Dendritic cell treated with granulocyte-macrophage colony-stimulating factor and Interleukin-4, amounts not matched to agents 40 ng/mL and 50 ng/mL, for 4 days (primary cell): ENCODE results near the gene GPS2.

Experiments used
- H3K27ac Mint-ChIP-seq: one replicate; pipeline ENCODE4 v1.8.0; 2022; ENCODE audit warnings: mild to moderate bottlenecking, mixed read lengths
- H3K27me3 Mint-ChIP-seq: one replicate; pipeline ENCODE4 v1.8.0; 2022; ENCODE audit warnings: mild to moderate bottlenecking, mixed read lengths
- H3K36me3 Mint-ChIP-seq: one replicate; pipeline ENCODE4 v1.8.0; 2022; ENCODE audit warnings: low read depth, mixed read lengths
- H3K4me1 Mint-ChIP-seq: one replicate; pipeline ENCODE4 v1.8.0; 2022; ENCODE audit warnings: low read depth, mixed read lengths
- H3K4me3 Mint-ChIP-seq: one replicate; pipeline ENCODE4 v1.8.0; 2022; ENCODE audit warnings: mild to moderate bottlenecking, moderate library complexity, mixed read lengths
- H3K9me3 Mint-ChIP-seq: one replicate; pipeline ENCODE4 v1.8.0; 2022; ENCODE audit warnings: mixed read lengths
- intact Hi-C: fragments of 100-400 bp; cut with micrococcal nuclease; formaldehyde crosslinking; loops from one replicate; pipeline ENCODE4 v1.15.0; 2022

GPS2 gene

GRCh38 chr17:7330638-7331015 lies 15.5 kb upstream of the GPS2 start:
- peak overlapping the region; percentile 98 for H3K27ac Mint-ChIP-seq
- H3K4me1 Mint-ChIP-seq: peaks cover 62% of the 10 kb centered on the region
- peak overlapping the region; percentile 99 for H3K4me3 Mint-ChIP-seq
- H3K9me3 Mint-ChIP-seq: no peaks in the 10 kb centered on the region
- peaks cover 31% of the 10 kb centered on the region for H3K36me3 Mint-ChIP-seq
- intact Hi-C loops: loop anchor here (10.0 kb wide), 1 partner anchor 46 kb away; the partner anchor contains the start of gene SLC2A4
- H3K27me3 Mint-ChIP-seq: no peaks in the 10 kb centered on the region

- Mint-ChIP-seq H3K4me1 (peaks cover 56% of the 10 kb centered on the region), H3K27me3 (no peaks in the 10 kb centered on the region), H3K4me3 (peak overlapping the region; percentile 99), H3K9me3 (no peaks in the 10 kb centered on the region), H3K27ac (peak overlapping the region; percentile 98), H3K36me3 (peaks cover 36% of the 10 kb centered on the region)
- intact Hi-C loops: loop anchor here (1.0 to 10.0 kb wide), 2 partner anchors 20 to 45 kb away; partner anchors contain the start of gene SLC2A4
Observed at GRCh38 chr17:7329997-7330637, 15.0 kb upstream of the GPS2 start.

GRCh38 chr17:7329374-7329996 lies 14.3 kb upstream of the GPS2 start:
- intact Hi-C loops: loop anchor here (1.0 kb wide), 1 partner anchor 21 kb away; no protein-coding TSS in a partner anchor
- Mint-ChIP-seq H3K27me3 (no peaks in the 10 kb centered on the region), H3K4me1 (peaks cover 54% of the 10 kb centered on the region)

GRCh38 chr17:7328840-7329373 lies 13.7 kb upstream of the GPS2 start, which contains the start of gene NEURL4:
Gene NEURL4 (minus strand): TSS chr17:7329335. CDS start chr17:7329312, 23 bp downstream.
- no peaks in the 10 kb centered on the region for H3K9me3 Mint-ChIP-seq
- H3K27me3 Mint-ChIP-seq: no peaks in the 10 kb centered on the region
- intact Hi-C loops: loop anchor here (1.0 kb wide), 1 partner anchor 21 kb away; no protein-coding TSS in a partner anchor
- peak within 1 kb of the TSS; percentile 99 for H3K4me3 Mint-ChIP-seq
- peaks cover 59% of the 10 kb centered on the region for H3K4me1 Mint-ChIP-seq
- peak within 1 kb of the TSS; percentile 98 for H3K27ac Mint-ChIP-seq
- peaks cover 48% of the 10 kb centered on the region for H3K36me3 Mint-ChIP-seq

More at GRCh38 chr17:7329374-7329996, 14.3 kb upstream of the GPS2 start:
- Mint-ChIP-seq H3K9me3 (no peaks in the 10 kb centered on the region), H3K27ac (peak overlapping the region; percentile 98), H3K4me3 (peak overlapping the region; percentile 99), H3K36me3 (peaks cover 42% of the 10 kb centered on the region)

- no peaks in the 10 kb centered on the region for H3K27me3 Mint-ChIP-seq
- peak overlapping the region; percentile 98 for H3K27ac Mint-ChIP-seq
- intact Hi-C loops: no loop called here
- peaks cover 53% of the 10 kb centered on the region for H3K4me1 Mint-ChIP-seq
- H3K4me3 Mint-ChIP-seq: peak overlapping the region; percentile 99
- no peaks in the 10 kb centered on the region for H3K9me3 Mint-ChIP-seq
- peaks cover 57% of the 10 kb centered on the region for H3K36me3 Mint-ChIP-seq
Observed at GRCh38 chr17:7328009-7328408, 12.8 kb upstream of the GPS2 start.

- Mint-ChIP-seq H3K4me3 (no peak overlapping the region), H3K36me3 (peaks cover 62% of the 10 kb centered on the region), H3K9me3 (no peaks in the 10 kb centered on the region), H3K27ac (peak overlapping the region; percentile 98), H3K27me3 (no peaks in the 10 kb centered on the region), H3K4me1 (peaks cover 49% of the 10 kb centered on the region)
- intact Hi-C loops: no loop called here
Observed at GRCh38 chr17:7327501-7327900, 12.3 kb upstream of the GPS2 start.

GRCh38 chr17:7327056-7327455 lies 11.9 kb upstream of the GPS2 start:
- Mint-ChIP-seq H3K4me3 (no peak overlapping the region), H3K9me3 (no peaks in the 10 kb centered on the region), H3K36me3 (peaks cover 66% of the 10 kb centered on the region), H3K27ac (peak overlapping the region; percentile 98), H3K27me3 (no peaks in the 10 kb centered on the region), H3K4me1 (peaks cover 44% of the 10 kb centered on the region)
- intact Hi-C loops: no loop called here

- Mint-ChIP-seq H3K4me3 (no peak overlapping the region), H3K4me1 (peaks cover 36% of the 10 kb centered on the region), H3K27me3 (no peaks in the 10 kb centered on the region), H3K9me3 (no peaks in the 10 kb centered on the region), H3K27ac (no peak overlapping the region), H3K36me3 (peaks cover 75% of the 10 kb centered on the region)
- intact Hi-C loops: no loop called here
Observed at GRCh38 chr17:7326186-7326585, 11.0 kb upstream of the GPS2 start.

- no peak overlapping the region for H3K27ac Mint-ChIP-seq
Observed at GRCh38 chr17:7325031-7325528, 9.9 kb upstream of the GPS2 start.

GRCh38 chr17:7324438-7324779 lies 9.2 kb upstream of the GPS2 start:
- Mint-ChIP-seq H3K9me3 (no peaks in the 10 kb centered on the region), H3K4me1 (peaks cover 28% of the 10 kb centered on the region), H3K36me3 (peaks cover 91% of the 10 kb centered on the region), H3K27ac (no peak overlapping the region), H3K27me3 (no peaks in the 10 kb centered on the region), H3K4me3 (no peak overlapping the region)
- intact Hi-C loops: no loop called here

More at GRCh38 chr17:7325031-7325528, 9.9 kb upstream of the GPS2 start:
- no peak overlapping the region for H3K4me3 Mint-ChIP-seq
- peaks cover 86% of the 10 kb centered on the region for H3K36me3 Mint-ChIP-seq
- intact Hi-C loops: no loop called here
- H3K4me1 Mint-ChIP-seq: peaks cover 28% of the 10 kb centered on the region
- no peaks in the 10 kb centered on the region for H3K9me3 Mint-ChIP-seq
- no peaks in the 10 kb centered on the region for H3K27me3 Mint-ChIP-seq

- Mint-ChIP-seq H3K27me3 (no peaks in the 10 kb centered on the region), H3K27ac (no peak overlapping the region), H3K36me3 (peaks cover 91% of the 10 kb centered on the region), H3K9me3 (no peaks in the 10 kb centered on the region), H3K4me1 (peaks cover 26% of the 10 kb centered on the region), H3K4me3 (no peak overlapping the region)
- intact Hi-C loops: no loop called here
Observed at GRCh38 chr17:7323731-7324437, 8.7 kb upstream of the GPS2 start.

- Mint-ChIP-seq H3K27ac (no peak overlapping the region), H3K9me3 (no peaks in the 10 kb centered on the region), H3K4me3 (no peak overlapping the region), H3K27me3 (no peaks in the 10 kb centered on the region), H3K36me3 (peaks cover 100% of the 10 kb centered on the region), H3K4me1 (peaks cover 18% of the 10 kb centered on the region)
- intact Hi-C loops: no loop called here
Observed at GRCh38 chr17:7322520-7323194, 7.5 kb upstream of the GPS2 start.

GRCh38 chr17:7321466-7321865 lies 6.3 kb upstream of the GPS2 start:
- H3K27me3 Mint-ChIP-seq: no peaks in the 10 kb centered on the region
- peaks cover 97% of the 10 kb centered on the region for H3K36me3 Mint-ChIP-seq

More at GRCh38 chr17:7321466-7321865, 6.3 kb upstream of the GPS2 start:
- intact Hi-C loops: no loop called here
- H3K9me3 Mint-ChIP-seq: no peaks in the 10 kb centered on the region
- H3K27ac Mint-ChIP-seq: no peak overlapping the region
- H3K4me1 Mint-ChIP-seq: peaks cover 20% of the 10 kb centered on the region
- no peak overlapping the region for H3K4me3 Mint-ChIP-seq
